GM12878 (cell line): Measurements from ENCODE around the gene CHAC1. TPM values are rescaled to one million over a fixed set of nuclear protein-coding genes. Genes with fewer than 3 reads are reported as not detected.

ENCODE experiments used
- ATAC-seq: fragments of 200-7000 bp; cut with Tn5 transposase; 3 replicates; pipeline ENCODE4 v1.9.1; 2020; ENCODE audit warnings: mild to moderate bottlenecking, moderate library complexity
- BruUV-seq: library from RNA; stranded (reverse); fragments of 400-500 nt; replicated peaks from 2 replicates; lab custom pipeline; 2021; lab: Mats Ljungman, UMichigan
- CTCF ChIA-PET: fragments of 300-600 bp; sonication (Branson Sonifier 250); formaldehyde crosslinking; extraction: SDS; loops from one replicate; lab custom pipeline; 2021; ENCODE audit warnings: inconsistent platforms; lab: Yijun Ruan, JAX
- POLR2A ChIA-PET: fragments of 350-600 bp; formaldehyde crosslinking; extraction: SDS; loops from one replicate; lab custom pipeline; 2021; ENCODE audit warnings: inconsistent platforms; lab: Charles Lee
- RAD21 ChIA-PET: fragments of 300-600 bp; sonication (Branson Sonifier 250); formaldehyde crosslinking; loops from one replicate; lab custom pipeline; 2023; ENCODE audit warnings: antibody characterized with exemption; ENCODE audit not compliant: unreplicated experiment; lab: Charles Lee
- SMC1A ChIA-PET: fragments of 300-600 bp; sonication (Branson Sonifier 250); formaldehyde crosslinking; loops from one replicate; lab custom pipeline; 2023; ENCODE audit not compliant: unreplicated experiment, uncharacterized antibody; lab: Charles Lee
- DNase-seq: peaks from one replicate; pipeline ENCODE4 v3.0.0-alpha.2; 2011; ENCODE audit warnings: low read depth, low spot score
- FAIRE-seq: peaks from 3 replicates; lab custom pipeline; 2011; peaks lifted over from hg19 to GRCh38; lab: Jason Lieb, UNC
- H2AFZ ChIP-seq: 2 replicates; pipeline ENCODE4 v1.6.0; 2011; ENCODE audit warnings: low read depth, low read length, control low read depth; ENCODE audit not compliant: control insufficient read depth
- H3K27ac ChIP-seq: 2 replicates; pipeline ENCODE4 v1.5.1; 2011; ENCODE audit warnings: control low read depth; ENCODE audit not compliant: control insufficient read depth, insufficient read depth
- H3K27me3 ChIP-seq, 2 experiments: replicated peaks in 1 of 2; 2 replicates each; pipeline versions ENCODE4 v1.6.0 to v1.6.1; 2011; ENCODE audit warnings: low read length in 1 of 2; ENCODE audit not compliant: control insufficient read depth in 2 of 2, insufficient read depth in 2 of 2
- H3K36me3 ChIP-seq, 2 experiments: 2 replicates each; pipeline ENCODE4 v1.5.1; 2011; ENCODE audit warnings: low read length in 1 of 2; ENCODE audit not compliant: control insufficient read depth in 2 of 2, insufficient read depth in 2 of 2
- H3K4me1 ChIP-seq: 2 replicates; pipeline ENCODE4 v1.6.1; 2011; ENCODE audit warnings: mild to moderate bottlenecking, low read length, moderate library complexity, mixed read lengths; ENCODE audit not compliant: control insufficient read depth, insufficient read depth
- H3K4me2 ChIP-seq: 2 replicates; pipeline ENCODE4 v1.6.0; 2011; ENCODE audit warnings: control low read depth; ENCODE audit not compliant: control insufficient read depth, insufficient read depth
- H3K4me3 ChIP-seq: fragments of 200-600 bp; sonication (generic); 2 replicates; pipeline ENCODE4 v1.5.1; 2016
- H3K79me2 ChIP-seq: 2 replicates; pipeline ENCODE4 v1.6.0; 2011; ENCODE audit warnings: low read length; ENCODE audit not compliant: control insufficient read depth, insufficient read depth
- H3K9ac ChIP-seq: 2 replicates; pipeline ENCODE4 v1.8.0; 2011; ENCODE audit warnings: low read length, control low read depth, mixed read lengths; ENCODE audit not compliant: control insufficient read depth, insufficient read depth
- H3K9me3 ChIP-seq: replicated peaks from 3 replicates; pipeline ENCODE4 v1.5.1; 2011; ENCODE audit warnings: mild to moderate bottlenecking, low read length; ENCODE audit not compliant: control insufficient read depth, insufficient read depth
- H4K20me1 ChIP-seq: 2 replicates; pipeline ENCODE4 v1.6.0; 2011; ENCODE audit not compliant: control insufficient read depth, insufficient read depth
- BCL11A ChIP-seq: IDR thresholded peaks from 2 replicates; pipeline ENCODE4 v1.6.1; 2011; ENCODE audit warnings: low read depth, low read length
- CHD2 ChIP-seq: IDR thresholded peaks from 2 replicates; pipeline ENCODE4 v1.6.1; 2011; ENCODE audit warnings: low read depth, low read length, improper control_type of control experiment, borderline replicate concordance
- CREB1 ChIP-seq: IDR thresholded peaks from 2 replicates; pipeline ENCODE4 v1.6.1; 2012; ENCODE audit warnings: low read depth, mild to moderate bottlenecking, inconsistent platforms
- HDAC6 ChIP-seq: fragments of 200-600 bp; sonication (generic); IDR thresholded peaks from one replicate; pipeline ENCODE4 v1.8.0; 2017; ENCODE audit warnings: antibody characterized with exemption; ENCODE audit not compliant: unreplicated experiment
- IRF5 ChIP-seq: fragments of 450-650 bp; IDR thresholded peaks from 2 replicates; pipeline ENCODE4 v1.6.1; 2017; ENCODE audit warnings: borderline replicate concordance
- KLF5 ChIP-seq: fragments of 450-650 bp; IDR thresholded peaks from 2 replicates; pipeline ENCODE4 v1.6.1; 2014; ENCODE audit warnings: mild to moderate bottlenecking; ENCODE audit not compliant: partially characterized antibody
- NR2C1 ChIP-seq: fragments of 450-650 bp; IDR thresholded peaks from 2 replicates; pipeline ENCODE4 v1.6.1; 2017; ENCODE audit warnings: antibody characterized with exemption, mild to moderate bottlenecking, moderate library complexity
- RELB ChIP-seq: fragments of 450-650 bp; IDR thresholded peaks from 2 replicates; pipeline ENCODE4 v1.6.1; 2017; ENCODE audit warnings: low read depth, mild to moderate bottlenecking, moderate library complexity
- SMC3 ChIP-seq: IDR thresholded peaks from 2 replicates; pipeline ENCODE4 v1.6.1; 2011; ENCODE audit warnings: low read length, improper control_type of control experiment, borderline replicate concordance
- SREBF2 ChIP-seq: IDR thresholded peaks from 2 replicates; pipeline ENCODE4 v1.6.1; 2012; ENCODE audit warnings: mild to moderate bottlenecking, low read length
- SRF ChIP-seq, 2 experiments: IDR thresholded peaks; 2 replicates each; pipeline ENCODE4 v1.6.1; 2011; ENCODE audit warnings: low read depth in 2 of 2, low read length in 2 of 2, mild to moderate bottlenecking in 1 of 2, moderate library complexity in 1 of 2
- STAT1 ChIP-seq: fragments of 450-650 bp; conservative IDR thresholded peaks from 2 replicates; pipeline ENCODE4 v1.6.1; 2014; ENCODE audit warnings: antibody characterized with exemption, mild to moderate bottlenecking
- TCF7 ChIP-seq: IDR thresholded peaks from 2 replicates; pipeline ENCODE4 v1.6.1; 2014; ENCODE audit warnings: antibody characterized with exemption, borderline replicate concordance
- USF2 ChIP-seq: IDR thresholded peaks from 2 replicates; pipeline ENCODE4 v1.6.1; 2011; ENCODE audit warnings: low read depth, low read length, improper control_type of control experiment, borderline replicate concordance
- ZNF622 ChIP-seq: fragments of 450-650 bp; IDR thresholded peaks from 2 replicates; pipeline ENCODE4 v1.6.1; 2017; ENCODE audit warnings: mild to moderate bottlenecking, inconsistent platforms
- WGBS: methylation state at CpG from one replicate; pipeline ENCODE4 v1.1.6; 2016; ENCODE audit warnings: low lambda C conversion rate; ENCODE audit not compliant: insufficient replicate concordance, insufficient coverage; ENCODE audit errors: missing lambda C conversion rate; 5-methylcytosine and 5-hydroxymethylcytosine counted together
- in situ Hi-C: fragments of 300-500 bp; cut with MboI; formaldehyde crosslinking; loops from 9 replicates; pipeline ENCODE4 v1.14.3; 2018; ENCODE audit warnings: mixed read lengths
- intact Hi-C: fragments of 100-400 bp; cut with micrococcal nuclease; formaldehyde crosslinking; loops from one replicate; pipeline ENCODE4 v1.14.2; 2022; ENCODE audit not compliant: unreplicated experiment
- polyA plus RNA-seq, 11 experiments: library from polyadenylated mRNA; depleted of rRNA in 4 of 11; unstranded in 6 of 11; stranded (reverse) in 5 of 11; fragments of >200 nt; fragmentation: Nextera tagmentation in 4 of 11; fragmentation: Illumina TruSeq in 1 of 11; extraction: Ambion mirVana in 4 of 11; extraction: Trizol in 1 of 11; gene quantifications; 1 replicate in 1 of 11; 2 replicates in 10 of 11; pipeline versions ENCODE4 v1.2.1 to v1.2.3, GENCODE V29; 2011 to 2016; ENCODE audit warnings: inconsistent platforms in 2 of 11, missing spikeins in 2 of 11, low read depth in 1 of 11
- total RNA-seq, 4 experiments: library from RNA; depleted of rRNA in 3 of 4; stranded (reverse); fragments of >200 nt in 3 of 4; fragmentation: Illumina TruSeq in 1 of 4; extraction: Trizol in 1 of 4; gene quantifications; 2 replicates each; pipeline versions ENCODE4 v1.2.1 to v1.2.3, GENCODE V29; 2013 to 2021
- TF ChIP-seq, protein P1 (sequence below): IDR thresholded peaks from 2 replicates; pipeline ENCODE4 v1.6.1; 2012; ENCODE audit warnings: low read length, inconsistent platforms

The CHAC1 gene
- total and polyA plus RNA-seq, 10 of the 15 experiments (the other 5 are each of a cell fraction or from before 2014, with no cell fraction given), result 0.37 to 5.9 (median 3.3) TPM

DNA sequence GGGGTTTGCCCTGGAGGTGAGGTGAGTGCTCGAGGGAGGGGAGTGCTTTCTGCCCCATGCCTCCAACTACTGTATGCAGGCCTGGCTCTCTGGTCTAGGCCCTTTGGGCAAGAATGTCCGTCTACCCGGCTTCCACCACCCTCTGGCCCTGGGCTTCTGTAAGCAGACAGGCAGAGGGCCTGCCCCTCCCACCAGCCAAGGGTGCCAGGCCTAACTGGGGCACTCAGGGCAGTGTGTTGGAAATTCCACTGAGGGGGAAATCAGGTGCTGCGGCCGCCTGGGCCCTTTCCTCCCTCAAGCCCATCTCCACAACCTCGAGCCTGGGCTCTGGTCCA lies 14.8 kb upstream of the CHAC1 start:
- FAIRE-seq (no peak), ATAC-seq (no peak), DNase-seq (no peak)
- ChIA-PET POLR2A (interaction anchor here (0.6 kb wide), 1 partner anchor 161 kb away, joined by 3 read pairs; no protein-coding TSS in a partner anchor), SMC1A (interaction anchor here (1.0 kb wide), 1 partner anchor 80 kb away, joined by 3 read pairs; no protein-coding TSS in a partner anchor), CTCF (interaction anchor here (5.2 kb wide), 1 partner anchor 85 kb away, joined by 43 read pairs; no protein-coding TSS in a partner anchor), RAD21 (no interaction called here)
- intact Hi-C loops (no loop called here), in situ Hi-C loops (no loop called here)
- Histone ChIP-seq H3K4me3 (no peak overlapping the region), H3K79me2 (no peaks in the 10 kb centered on the region), H3K36me3 (no peaks in the 10 kb centered on the region), H3K4me1 (peaks cover 23% of the 10 kb centered on the region), H3K27ac (no peak overlapping the region), H3K9ac (no peak overlapping the region), H3K9me3 (no peaks in the 10 kb centered on the region), H4K20me1 (no peaks in the 10 kb centered on the region), H3K27me3 (no peaks in the 10 kb centered on the region), H2AFZ (no peak overlapping the region), H3K4me2 (no peak overlapping the region)
- WGBS, result 80% methylated on average over 6 of the region's 6 CpGs
- BruUV-seq, result no TSS peak
- TF ChIP-seq SREBF2, result no peak
- no peak for TF ChIP-seq CHD2
- no peak for TF ChIP-seq HDAC6
- TF ChIP-seq IRF5, result no peak
- TF ChIP-seq NR2C1, result no peak
- no peak for TF ChIP-seq RELB
- TF ChIP-seq SRF (IDR thresholded peaks at IDR 0.05; ENCODE audit: low read depth in 2 of 2, low read length in 2 of 2), result no peak
- TF ChIP-seq CREB1, result no peak
- TF ChIP-seq STAT1, result no peak
- TF ChIP-seq TCF7, result no peak
- TF ChIP-seq SMC3, result no peak
- TF ChIP-seq, protein P1, sequence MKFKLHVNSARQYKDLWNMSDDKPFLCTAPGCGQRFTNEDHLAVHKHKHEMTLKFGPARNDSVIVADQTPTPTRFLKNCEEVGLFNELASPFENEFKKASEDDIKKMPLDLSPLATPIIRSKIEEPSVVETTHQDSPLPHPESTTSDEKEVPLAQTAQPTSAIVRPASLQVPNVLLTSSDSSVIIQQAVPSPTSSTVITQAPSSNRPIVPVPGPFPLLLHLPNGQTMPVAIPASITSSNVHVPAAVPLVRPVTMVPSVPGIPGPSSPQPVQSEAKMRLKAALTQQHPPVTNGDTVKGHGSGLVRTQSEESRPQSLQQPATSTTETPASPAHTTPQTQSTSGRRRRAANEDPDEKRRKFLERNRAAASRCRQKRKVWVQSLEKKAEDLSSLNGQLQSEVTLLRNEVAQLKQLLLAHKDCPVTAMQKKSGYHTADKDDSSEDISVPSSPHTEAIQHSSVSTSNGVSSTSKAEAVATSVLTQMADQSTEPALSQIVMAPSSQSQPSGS, result no peak
- no peak for TF ChIP-seq BCL11A
- no peak for TF ChIP-seq KLF5
- TF ChIP-seq ZNF622, result no peak
- TF ChIP-seq USF2, result no peak
- TF ChIP-seq, all 136 proteins: peak for 0
